Lung (tissue), 12 donors: ENCODE data around the gene AGT. TPM values are rescaled to one million over a fixed set of nuclear protein-coding genes. Genes with fewer than 3 reads are reported as not detected.
A peak's percentile ranks its signal among the peaks of the same experiment; 100 is the strongest.

ENCODE experiments used
- ATAC-seq: fragments of 200-7000 bp; cut with Tn5 transposase; one replicate; pipeline ENCODE4 v1.9.1; 2020; ENCODE audit warnings: moderate number of reproducible peaks; ENCODE audit not compliant: insufficient read depth, low FRiP score
- DNase-seq, 3 donors: peaks; one replicate each; pipeline ENCODE4 v3.0.0-alpha.2; 2013 to 2017
- H3K27ac ChIP-seq, 2 donors: one replicate each; pipeline ENCODE4 v1.5.1; 2013; ENCODE audit warnings: mild to moderate bottlenecking in 2 of 2, moderate library complexity in 2 of 2, control low read depth in 1 of 2, inconsistent platforms in 1 of 2, low read depth in 1 of 2, low read length in 1 of 2
- H3K27me3 ChIP-seq, 3 donors: one replicate each; pipeline ENCODE4 v1.5.1; 2013; ENCODE audit warnings: low read length in 2 of 3; ENCODE audit not compliant: control insufficient read depth in 3 of 3, insufficient read depth in 3 of 3
- H3K36me3 ChIP-seq, 4 donors: one replicate each; pipeline ENCODE4 v1.5.1; 2013; ENCODE audit warnings: low read length in 4 of 4, mild to moderate bottlenecking in 1 of 4, moderate library complexity in 1 of 4; ENCODE audit not compliant: control insufficient read depth in 4 of 4, insufficient read depth in 4 of 4
- H3K4me1 ChIP-seq, 5 donors: one replicate each; pipeline ENCODE4 v1.5.1; 2013; ENCODE audit warnings: low read length in 5 of 5, mild to moderate bottlenecking in 2 of 5, moderate library complexity in 1 of 5; ENCODE audit not compliant: control insufficient read depth in 5 of 5, insufficient read depth in 5 of 5
- H3K4me3 ChIP-seq: one replicate; pipeline ENCODE4 v1.5.1; 2013; ENCODE audit warnings: mild to moderate bottlenecking, control low read depth, moderate library complexity
- H3K9ac ChIP-seq, 2 donors: one replicate each; pipeline ENCODE4 v1.5.1; 2013; ENCODE audit warnings: low read length in 2 of 2, control low read depth in 1 of 2; ENCODE audit not compliant: insufficient read depth in 1 of 2
- H3K9me3 ChIP-seq, 4 donors: one replicate each; pipeline ENCODE4 v1.5.1; 2013; ENCODE audit warnings: low read length in 3 of 4, mild to moderate bottlenecking in 1 of 4, moderate library complexity in 1 of 4; ENCODE audit not compliant: control insufficient read depth in 4 of 4, insufficient read depth in 3 of 4
- WGBS, 2 donors: extraction: QIAGEN DNeasy Blood & Tissue Kit; methylation state at CpG; one replicate each; pipeline ENCODE4 v1.1.7; 2013; 5-methylcytosine and 5-hydroxymethylcytosine counted together
- polyA plus RNA-seq, 2 donors: library from polyadenylated mRNA; stranded (reverse); fragments of 200-250 nt; gene quantifications; one replicate each; pipeline ENCODE4 v1.2.1, GENCODE V29; 2013
- total RNA-seq, 2 donors: library from RNA; depleted of rRNA in 1 of 2; stranded (reverse); fragments of >200 nt in 1 of 2; gene quantifications; one replicate each; pipeline ENCODE4 v1.2.1, GENCODE V29; 2014 to 2021
- TF ChIP-seq, protein P1 (sequence below): IDR thresholded peaks from 2 replicates; pipeline ENCODE4 v1.5.1; 2012; ENCODE audit warnings: mild to moderate bottlenecking; ENCODE audit errors: control extremely low read depth, extremely low read depth
- donor health status: control.
- donor health status: control.
- donor health status: Bipolar disorder and iron deficiency.
- donor health status: healthy.
- donor health status: DM: yes; HTN: yes; CAD: no.

Gene AGT
- total and polyA plus RNA-seq, 4 donors = 1.7 to 3.5 (median 1.9) TPM

DNA sequence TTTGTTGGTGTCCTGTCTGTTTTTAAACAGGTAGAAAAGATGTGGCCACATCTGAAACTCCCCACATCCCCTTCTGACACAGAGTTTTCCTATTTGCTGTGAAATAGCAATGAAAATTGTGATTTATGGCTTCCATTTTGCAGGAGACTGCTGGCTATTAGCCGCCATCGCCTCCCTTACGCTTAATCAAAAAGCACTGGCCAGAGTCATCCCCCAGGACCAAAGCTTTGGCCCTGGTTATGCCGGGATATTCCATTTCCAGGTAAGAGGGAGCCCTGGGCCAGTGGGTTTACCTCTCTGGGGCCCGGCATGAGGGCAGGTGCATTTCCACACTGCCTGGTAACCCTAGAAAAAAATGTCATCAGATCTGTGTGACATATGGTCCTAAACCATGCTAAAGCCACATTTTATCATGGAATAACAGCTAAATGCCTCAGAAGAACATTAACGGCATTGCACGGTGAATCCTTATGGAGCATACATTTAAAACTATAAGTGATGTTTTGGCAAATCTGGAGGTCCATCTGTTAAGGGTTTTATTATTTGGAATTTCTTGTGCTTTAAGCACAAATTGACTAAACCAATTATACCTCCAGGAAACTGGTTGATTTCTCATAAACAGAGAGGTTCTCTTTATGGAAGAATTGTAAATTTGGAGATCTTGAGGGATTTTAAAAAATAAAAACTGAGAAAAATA is 45.6 kb upstream of the AGT start:
- H3K4me3 ChIP-seq = no peak overlapping the region
- TF ChIP-seq, protein P1, sequence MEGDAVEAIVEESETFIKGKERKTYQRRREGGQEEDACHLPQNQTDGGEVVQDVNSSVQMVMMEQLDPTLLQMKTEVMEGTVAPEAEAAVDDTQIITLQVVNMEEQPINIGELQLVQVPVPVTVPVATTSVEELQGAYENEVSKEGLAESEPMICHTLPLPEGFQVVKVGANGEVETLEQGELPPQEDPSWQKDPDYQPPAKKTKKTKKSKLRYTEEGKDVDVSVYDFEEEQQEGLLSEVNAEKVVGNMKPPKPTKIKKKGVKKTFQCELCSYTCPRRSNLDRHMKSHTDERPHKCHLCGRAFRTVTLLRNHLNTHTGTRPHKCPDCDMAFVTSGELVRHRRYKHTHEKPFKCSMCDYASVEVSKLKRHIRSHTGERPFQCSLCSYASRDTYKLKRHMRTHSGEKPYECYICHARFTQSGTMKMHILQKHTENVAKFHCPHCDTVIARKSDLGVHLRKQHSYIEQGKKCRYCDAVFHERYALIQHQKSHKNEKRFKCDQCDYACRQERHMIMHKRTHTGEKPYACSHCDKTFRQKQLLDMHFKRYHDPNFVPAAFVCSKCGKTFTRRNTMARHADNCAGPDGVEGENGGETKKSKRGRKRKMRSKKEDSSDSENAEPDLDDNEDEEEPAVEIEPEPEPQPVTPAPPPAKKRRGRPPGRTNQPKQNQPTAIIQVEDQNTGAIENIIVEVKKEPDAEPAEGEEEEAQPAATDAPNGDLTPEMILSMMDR = no peak
- H3K27ac ChIP-seq = no peak overlapping the region
- no peak overlapping the region for H3K9ac ChIP-seq
- no peak for ATAC-seq
- no peaks in the 10 kb centered on the region for H3K27me3 ChIP-seq
- H3K4me1 ChIP-seq = peaks cover 0 to 27% (median 0%) of the 10 kb centered on the region in 5 donors
- H3K9me3 ChIP-seq = peaks cover 0 to 4% (median 0%) of the 10 kb centered on the region in 4 donors
- WGBS, 2 donors = 90 to 94% methylated on average over 7 of the region's 7 CpGs
- H3K36me3 ChIP-seq = no peaks in the 10 kb centered on the region
- DNase-seq = no peak

DNA sequence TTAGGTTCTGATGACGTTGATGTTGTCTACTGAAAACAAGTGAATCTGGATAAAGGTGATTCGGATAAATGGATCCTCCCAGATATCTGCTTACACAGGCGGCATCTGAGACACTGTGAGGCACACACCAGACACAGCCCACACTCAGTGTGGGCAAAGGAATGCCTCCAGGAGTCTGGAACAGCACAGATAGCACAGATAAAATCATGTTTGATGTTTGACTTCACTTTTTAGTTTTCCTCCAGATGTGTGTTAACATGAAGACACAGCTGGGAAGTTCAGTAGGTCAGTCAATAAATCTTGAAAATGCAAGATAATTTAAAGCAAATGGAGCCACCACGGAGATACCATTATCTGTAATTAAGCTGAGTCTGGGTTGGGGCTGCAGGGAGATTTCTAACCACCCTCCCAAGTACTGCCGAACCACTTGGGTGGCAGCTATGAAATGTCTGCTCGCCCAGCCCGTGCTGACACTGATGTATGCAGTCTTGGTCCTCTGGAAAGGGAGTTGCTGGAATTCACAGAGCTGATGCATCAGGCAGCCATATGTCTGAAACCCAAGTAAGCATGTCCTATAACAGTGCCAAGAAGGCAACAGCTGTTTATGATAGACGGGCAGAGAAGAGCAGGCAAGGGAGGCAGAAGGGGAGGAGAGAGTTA is 44.9 kb upstream of the AGT start:
- peak; percentile 62 to 70 (median 69) for DNase-seq
- H3K9me3 ChIP-seq = peaks cover 0 to 4% (median 0%) of the 10 kb centered on the region in 4 donors
- no peak overlapping the region for H3K9ac ChIP-seq
- no peak overlapping the region for H3K27ac ChIP-seq
- H3K36me3 ChIP-seq = no peaks in the 10 kb centered on the region
- no peak for ATAC-seq
- H3K4me3 ChIP-seq = no peak overlapping the region
- 55 to 67% methylated on average over 8 of the region's 8 CpGs for WGBS, 2 donors
- TF ChIP-seq, protein P1 = no peak
- H3K4me1 ChIP-seq = peaks cover 0 to 27% (median 0%) of the 10 kb centered on the region in 5 donors
- H3K27me3 ChIP-seq = no peaks in the 10 kb centered on the region

DNA sequence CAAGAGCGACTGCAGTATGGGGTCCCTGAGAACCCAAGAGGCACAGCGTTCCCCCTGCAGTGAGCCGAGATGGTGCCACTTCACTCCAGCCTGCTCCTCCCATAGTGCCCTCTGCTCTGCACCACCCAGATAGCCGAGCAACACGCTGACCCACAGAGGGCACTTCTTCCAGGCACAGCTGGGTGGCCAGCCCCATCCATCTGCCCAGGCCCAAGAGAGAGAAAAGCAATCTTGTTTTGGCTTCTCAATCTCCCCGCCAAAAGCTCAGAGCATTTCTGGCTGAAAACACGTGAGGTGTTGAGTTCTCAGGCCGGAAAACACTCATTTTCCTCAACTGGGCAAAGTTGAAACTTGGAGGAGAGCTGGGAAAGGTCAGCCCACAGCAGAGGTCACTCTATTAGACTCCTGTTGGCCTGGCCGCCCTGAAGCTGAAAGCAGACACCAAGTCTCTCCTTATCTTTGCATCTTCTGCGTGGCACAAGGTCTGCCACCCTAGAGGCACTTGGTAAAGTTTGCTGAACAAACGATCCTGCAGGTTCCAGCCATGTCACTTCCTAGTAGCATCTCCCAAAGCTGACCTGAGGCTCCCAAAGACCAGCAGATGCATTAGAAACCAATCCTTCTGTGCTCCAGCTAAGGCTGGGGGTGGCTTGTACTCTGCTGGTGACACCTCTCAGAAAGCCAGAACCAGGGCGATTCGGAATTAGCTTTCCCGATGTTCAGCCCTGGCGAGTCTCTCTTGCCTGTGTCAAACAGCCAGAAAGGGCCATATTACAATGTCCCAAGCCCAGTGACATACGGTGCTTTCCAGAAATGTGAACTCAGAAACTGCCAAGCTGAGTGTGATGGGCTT is 44.2 kb upstream of the AGT start:
- H3K9me3 ChIP-seq = peaks cover 0 to 2% (median 0%) of the 10 kb centered on the region in 4 donors
- no peaks in the 10 kb centered on the region for H3K27me3 ChIP-seq
- H3K4me3 ChIP-seq = no peak overlapping the region
- peaks cover 0 to 32% (median 0%) of the 10 kb centered on the region in 5 donors for H3K4me1 ChIP-seq
- TF ChIP-seq, protein P1 = no peak
- no peaks in the 10 kb centered on the region for H3K36me3 ChIP-seq
- DNase-seq (peak in 1 of 3 donors; percentile 37), ATAC-seq (no peak)
- H3K9ac ChIP-seq = no peak overlapping the region
- no peak overlapping the region for H3K27ac ChIP-seq
- 84 to 86% methylated on average over 16 of the region's 16 CpGs for WGBS, 2 donors
